Thymus (tissue), 11 donors: ENCODE results near the gene CDHR2. TPM values are rescaled to one million over a fixed set of nuclear protein-coding genes. Genes with fewer than 3 reads are reported as not detected.

ENCODE experiments used
- DNase-seq, 9 donors: peaks; one replicate each; pipeline ENCODE4 v3.0.0-alpha.2; 2013; ENCODE audit warnings: low spot score in 9 of 9, low read depth in 6 of 9, missing footprints in 1 of 9
- H3K27ac ChIP-seq, 2 donors: one replicate each; pipeline ENCODE4 v1.5.1; 2013; ENCODE audit warnings: control low read depth in 1 of 2, low read depth in 1 of 2, low read length in 1 of 2, mild to moderate bottlenecking in 1 of 2, moderate library complexity in 1 of 2
- H3K27me3 ChIP-seq, 2 donors: one replicate each; pipeline ENCODE4 v1.5.1; 2013; ENCODE audit warnings: low read length in 1 of 2; ENCODE audit not compliant: control insufficient read depth in 2 of 2, insufficient read depth in 1 of 2
- H3K36me3 ChIP-seq, 2 donors: one replicate each; pipeline ENCODE4 v1.5.1; 2013; ENCODE audit warnings: low read length in 1 of 2, mild to moderate bottlenecking in 1 of 2, moderate library complexity in 1 of 2; ENCODE audit not compliant: control insufficient read depth in 2 of 2, insufficient read depth in 2 of 2
- H3K4me1 ChIP-seq, 2 donors: one replicate each; pipeline ENCODE4 v1.5.1; 2013; ENCODE audit warnings: low read length in 2 of 2; ENCODE audit not compliant: control insufficient read depth in 2 of 2, insufficient read depth in 2 of 2
- H3K4me3 ChIP-seq, 2 donors: one replicate each; pipeline ENCODE4 v1.5.1; 2013; ENCODE audit warnings: low read length in 2 of 2, control low read depth in 1 of 2, mild to moderate bottlenecking in 1 of 2
- H3K9me3 ChIP-seq, 2 donors: one replicate each; pipeline ENCODE4 v1.5.1; 2013; ENCODE audit warnings: low read length in 1 of 2, mild to moderate bottlenecking in 1 of 2; ENCODE audit not compliant: control insufficient read depth in 2 of 2, insufficient read depth in 1 of 2
- WGBS: extraction: QIAGEN DNeasy Blood & Tissue Kit; methylation state at CpG from one replicate; pipeline ENCODE4 v1.1.7; 2013; 5-methylcytosine and 5-hydroxymethylcytosine counted together
- polyA plus RNA-seq: library from polyadenylated mRNA; stranded (reverse); fragments of 200-250 nt; gene quantifications from one replicate; pipeline ENCODE4 v1.2.3, GENCODE V29; 2013
- total RNA-seq: library from RNA; stranded (reverse); fragments of 120-200 nt; gene quantifications from one replicate; pipeline ENCODE4 v1.2.4, GENCODE V29; 2013
- donor health status: healthy.

Gene CDHR2
- total and polyA plus RNA-seq, 2 donors: 0.07 to 0.33 TPM

DNA sequence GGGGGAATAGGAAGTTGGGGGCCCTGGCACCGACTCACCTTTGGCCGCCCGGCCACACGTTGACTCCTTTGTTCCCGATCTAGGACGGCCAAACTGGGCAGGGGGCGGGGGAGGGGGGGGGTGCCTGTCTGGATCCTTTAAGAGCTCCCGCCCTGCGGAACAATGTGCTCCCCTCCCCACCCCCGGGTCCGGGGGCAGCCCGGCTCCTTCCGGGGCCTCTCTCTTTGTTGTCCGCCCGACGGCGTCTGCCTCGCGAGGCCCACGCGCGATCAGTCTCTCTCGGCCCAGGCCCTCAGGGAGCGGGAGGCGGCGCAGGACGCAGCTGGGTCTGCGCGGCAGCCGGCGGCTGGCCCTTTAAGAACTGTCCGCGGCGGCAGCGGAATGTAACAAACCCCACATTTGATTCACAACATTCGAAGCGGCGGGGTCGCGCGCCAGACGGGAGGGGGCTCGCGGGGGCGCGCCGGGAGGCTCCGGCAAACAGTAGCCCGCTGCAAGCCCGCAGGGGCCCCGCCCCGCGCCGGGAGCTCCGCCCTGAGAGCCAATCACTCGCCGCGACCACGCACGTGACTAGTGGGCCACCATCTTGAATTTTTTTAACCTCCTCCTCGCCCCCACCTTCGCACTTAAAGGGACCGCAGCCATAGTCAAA is 12.1 kb upstream of the CDHR2 start, which contains the start of gene RNF44:
Gene RNF44 (minus strand): TSS at position 501 of the 652 bp plus-strand sequence. CDS start 4,930 bp downstream, outside the sequence.
- peaks cover 0 to 5% of the 10 kb centered on the region in 2 donors for H3K9me3 ChIP-seq
- peaks cover 40 to 72% of the 10 kb centered on the region in 2 donors for H3K4me1 ChIP-seq
- peak within 1 kb of the TSS; percentile 85 to 98 for H3K4me3 ChIP-seq
- H3K27me3 ChIP-seq: no peaks in the 10 kb centered on the region
- peak; percentile 94 to 99 (median 97) for DNase-seq
- under 1% methylated on average over 63 of the region's 63 CpGs for WGBS
- peak within 1 kb of the TSS; percentile 99 to 100 for H3K27ac ChIP-seq
- peaks cover 10 to 18% of the 10 kb centered on the region in 2 donors for H3K36me3 ChIP-seq

DNA sequence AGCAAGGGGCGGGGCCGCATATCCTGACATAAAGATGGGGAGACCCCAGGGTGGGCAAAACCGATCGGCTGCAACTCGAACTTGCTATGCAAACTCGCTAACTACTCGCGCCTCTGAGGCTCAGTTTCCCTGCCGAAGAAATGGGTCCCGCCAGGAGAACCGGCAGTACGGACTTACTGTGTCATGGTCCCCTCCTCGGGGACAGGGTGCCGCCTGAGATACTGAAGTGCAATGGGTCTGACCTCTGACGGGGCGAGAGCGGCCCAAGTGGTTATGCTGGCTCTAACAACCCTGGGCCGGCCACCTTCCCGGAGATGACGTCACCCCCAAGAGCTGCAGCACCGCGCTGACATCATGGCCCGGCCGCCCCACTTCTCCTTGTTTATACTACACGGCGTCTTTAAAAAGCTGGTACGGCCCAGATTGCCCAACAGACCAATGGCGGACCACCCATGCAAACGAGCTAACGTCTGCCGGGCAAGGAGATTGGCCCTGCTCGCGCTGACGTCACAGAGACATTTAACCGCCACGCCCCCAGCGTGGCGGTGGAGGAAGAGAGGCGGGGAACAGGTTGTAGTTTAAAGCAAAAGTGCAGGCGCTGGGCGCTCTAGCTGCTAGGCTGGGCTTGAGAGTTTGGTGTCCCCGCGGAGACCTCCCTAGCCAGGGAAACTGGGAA is 11.4 kb upstream of the CDHR2 start:
- Histone ChIP-seq H3K4me1 (peaks cover 40 to 72% of the 10 kb centered on the region in 2 donors), H3K36me3 (peaks cover 7 to 13% of the 10 kb centered on the region in 2 donors), H3K4me3 (peak overlapping the region; percentile 85 to 98), H3K27me3 (no peaks in the 10 kb centered on the region), H3K9me3 (peaks cover 0 to 5% of the 10 kb centered on the region in 2 donors), H3K27ac (peak overlapping the region; percentile 99 to 100)
- DNase-seq: peak; percentile 98 to 100 (median 99)
- WGBS: under 1% methylated on average over 43 of the region's 43 CpGs

DNA sequence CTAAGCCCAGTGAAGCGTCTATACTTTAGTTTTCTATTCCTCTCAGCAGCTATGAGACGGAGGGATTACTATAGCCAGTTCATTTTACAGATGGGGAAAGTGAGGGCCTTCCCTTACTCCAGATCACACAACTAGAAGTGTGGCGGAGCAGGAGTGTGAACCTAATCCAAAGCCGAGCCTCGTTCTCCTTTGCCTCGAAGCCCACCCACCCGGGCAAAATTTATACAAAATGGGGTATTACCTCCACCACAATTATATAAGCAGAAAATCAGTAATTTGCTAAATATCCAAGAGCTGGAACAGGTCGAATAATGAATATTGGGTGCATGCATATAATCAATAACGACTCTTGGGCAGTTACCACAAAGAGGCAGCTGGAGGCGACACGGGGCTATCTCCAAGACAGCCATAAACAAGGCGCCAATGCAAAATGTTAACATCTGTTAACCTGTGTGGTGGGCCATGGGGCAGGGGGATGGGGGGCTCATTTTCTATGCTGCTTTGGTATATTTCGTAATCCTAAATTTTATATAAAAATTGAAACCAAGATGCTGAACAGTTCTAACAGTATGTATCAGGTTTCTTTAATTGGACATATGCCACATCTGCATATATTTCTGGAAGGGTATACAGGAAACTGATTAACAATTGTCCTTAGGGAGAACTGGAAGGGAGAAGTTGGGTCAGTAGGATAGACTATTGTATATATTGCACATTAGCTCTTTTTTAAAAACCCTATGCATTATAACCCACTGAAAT is 10.7 kb upstream of the CDHR2 start:
- no peak for DNase-seq
- H3K36me3 ChIP-seq: peaks cover 3 to 10% of the 10 kb centered on the region in 2 donors
- H3K27me3 ChIP-seq: no peaks in the 10 kb centered on the region
- H3K4me1 ChIP-seq: peaks cover 33 to 65% of the 10 kb centered on the region in 2 donors
- H3K4me3 ChIP-seq: peak overlapping the region; percentile 8 to 85
- H3K9me3 ChIP-seq: peaks cover 0 to 5% of the 10 kb centered on the region in 2 donors
- H3K27ac ChIP-seq: peak overlapping the region; percentile 82 to 100
- WGBS: 51% methylated on average over 13 of the region's 13 CpGs

DNA sequence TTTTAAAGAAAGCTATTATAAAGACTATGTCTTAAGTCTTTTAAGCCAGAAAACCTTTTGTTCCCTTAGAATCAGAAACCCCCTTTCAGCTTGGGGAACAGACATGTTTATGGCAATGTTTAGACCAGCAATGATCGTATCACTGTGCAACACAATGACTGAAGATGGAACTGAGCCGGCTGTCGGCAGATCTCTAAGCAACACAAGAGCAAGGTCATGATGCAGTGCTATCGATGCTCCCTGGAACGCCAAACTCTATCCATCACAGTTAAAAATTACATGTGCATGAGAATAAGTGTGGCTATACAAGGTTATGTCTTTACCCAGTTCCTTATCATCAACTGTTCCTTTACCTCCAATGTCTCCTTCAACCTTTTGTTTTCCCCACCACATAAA is 10.2 kb upstream of the CDHR2 start:
- no peak overlapping the region for H3K4me3 ChIP-seq
- peak overlapping the region in 1 of 2 donors; percentile 100 for H3K27ac ChIP-seq
- no peaks in the 10 kb centered on the region for H3K27me3 ChIP-seq
- peaks cover 0 to 5% of the 10 kb centered on the region in 2 donors for H3K9me3 ChIP-seq
- peaks cover 3 to 10% of the 10 kb centered on the region in 2 donors for H3K36me3 ChIP-seq
- peaks cover 31 to 60% of the 10 kb centered on the region in 2 donors for H3K4me1 ChIP-seq
- no peak for DNase-seq
- WGBS: 95% methylated on average over 5 of the region's 5 CpGs

DNA sequence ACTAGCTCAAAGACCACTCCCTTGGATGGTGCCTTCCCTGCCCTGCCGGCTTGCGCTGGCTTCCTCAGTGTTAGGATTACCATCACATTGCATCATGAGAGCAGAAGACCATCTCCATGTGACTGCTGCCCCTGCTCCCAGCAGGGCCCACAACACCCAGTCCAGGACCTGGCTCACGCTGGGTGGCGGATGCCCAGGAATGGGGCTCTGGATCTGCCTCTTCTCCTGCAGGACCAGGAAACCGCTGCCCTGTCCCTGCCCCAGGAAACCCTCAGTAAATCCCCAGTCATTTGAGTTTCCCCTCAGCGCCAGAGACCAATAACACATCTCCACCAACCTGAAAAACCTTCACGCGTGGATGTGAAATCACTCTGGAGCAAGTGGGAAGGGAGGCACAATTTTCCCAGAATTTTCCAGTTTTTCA is 8.7 kb upstream of the CDHR2 start:
- no peaks in the 10 kb centered on the region for H3K36me3 ChIP-seq
- peak overlapping the region in 1 of 2 donors; percentile 98 for H3K27ac ChIP-seq
- H3K9me3 ChIP-seq: peaks cover 0 to 3% of the 10 kb centered on the region in 2 donors
- peaks cover 32 to 56% of the 10 kb centered on the region in 2 donors for H3K4me1 ChIP-seq
- no peaks in the 10 kb centered on the region for H3K27me3 ChIP-seq
- 97% methylated on average over 8 of the region's 8 CpGs for WGBS
- no peak overlapping the region for H3K4me3 ChIP-seq
- no peak for DNase-seq

DNA sequence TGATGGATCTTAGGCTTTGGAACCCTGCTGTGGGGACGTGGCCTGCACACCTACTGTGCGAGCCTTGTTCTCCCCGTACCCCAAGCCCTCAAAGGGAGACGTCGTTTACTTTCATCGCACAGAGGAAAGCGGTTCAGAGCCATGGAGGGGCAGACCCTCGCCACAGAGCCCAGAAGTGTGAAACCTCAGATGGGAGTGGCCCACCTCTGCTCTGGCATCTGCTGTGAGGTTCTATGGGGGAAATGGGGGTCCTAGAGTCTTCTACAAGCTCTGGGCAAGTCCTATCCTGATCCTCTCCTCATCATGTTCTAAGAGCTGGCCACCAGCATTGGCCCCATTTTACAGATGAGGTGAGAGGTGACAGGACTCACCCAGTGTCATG is 8.2 kb upstream of the CDHR2 start:
- no peaks in the 10 kb centered on the region for H3K36me3 ChIP-seq
- H3K27ac ChIP-seq: peak overlapping the region; percentile 94 to 98
- peaks cover 0 to 3% of the 10 kb centered on the region in 2 donors for H3K9me3 ChIP-seq
- H3K27me3 ChIP-seq: no peaks in the 10 kb centered on the region
- peak in 3 of 9 donors; percentile 33 to 73 (median 50) for DNase-seq
- H3K4me3 ChIP-seq: peak overlapping the region in 1 of 2 donors; percentile 67
- 28% methylated on average over 8 of the region's 8 CpGs for WGBS
- peaks cover 32 to 56% of the 10 kb centered on the region in 2 donors for H3K4me1 ChIP-seq

DNA sequence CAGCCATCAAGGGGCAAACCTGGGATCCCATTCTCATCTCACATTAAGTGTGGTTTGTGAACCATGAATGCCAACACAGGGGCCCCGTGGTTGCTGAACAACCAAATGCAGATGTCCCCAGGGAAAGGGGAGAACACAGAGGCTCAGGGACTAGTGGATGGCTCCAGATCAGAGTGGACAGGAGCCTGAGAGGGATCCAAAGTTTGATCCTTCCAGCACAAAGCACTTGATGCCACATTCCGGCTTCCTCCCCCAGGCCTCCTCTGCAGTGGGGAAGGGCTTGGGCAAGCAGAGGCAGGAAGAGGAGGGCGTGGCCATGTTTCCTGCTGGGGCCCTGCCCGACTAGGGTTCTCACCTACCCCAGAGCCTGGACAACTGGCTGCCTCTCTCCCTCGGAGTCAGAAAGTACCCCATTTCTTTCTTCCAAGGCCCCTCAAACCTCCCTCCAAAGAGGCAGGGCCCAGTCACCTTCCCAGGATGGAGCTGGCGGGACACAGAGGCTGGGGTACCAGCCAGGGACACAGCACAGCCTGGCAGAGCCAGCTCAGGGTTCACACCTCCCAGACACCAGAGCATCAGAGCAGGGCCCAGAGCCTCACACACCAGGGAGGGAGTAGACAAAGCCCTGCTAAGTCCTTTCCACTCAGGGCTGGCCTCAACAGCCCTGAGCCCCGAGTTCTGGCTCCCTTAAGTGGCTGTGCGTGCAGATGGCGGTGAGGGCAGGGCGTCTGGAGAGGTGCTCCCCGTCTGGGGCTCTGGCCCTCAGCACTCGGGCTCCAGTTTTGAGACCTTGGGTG is 7.6 kb upstream of the CDHR2 start:
- no peaks in the 10 kb centered on the region for H3K9me3 ChIP-seq
- H3K36me3 ChIP-seq: no peaks in the 10 kb centered on the region
- no peaks in the 10 kb centered on the region for H3K27me3 ChIP-seq
- peak overlapping the region; percentile 94 to 98 for H3K27ac ChIP-seq
- H3K4me1 ChIP-seq: peaks cover 32 to 56% of the 10 kb centered on the region in 2 donors
- DNase-seq: peak in 7 of 9 donors; percentile 66 to 92 (median 80)
- H3K4me3 ChIP-seq: peak overlapping the region; percentile 67 to 70
- 39% methylated on average over 12 of the region's 12 CpGs for WGBS

DNA sequence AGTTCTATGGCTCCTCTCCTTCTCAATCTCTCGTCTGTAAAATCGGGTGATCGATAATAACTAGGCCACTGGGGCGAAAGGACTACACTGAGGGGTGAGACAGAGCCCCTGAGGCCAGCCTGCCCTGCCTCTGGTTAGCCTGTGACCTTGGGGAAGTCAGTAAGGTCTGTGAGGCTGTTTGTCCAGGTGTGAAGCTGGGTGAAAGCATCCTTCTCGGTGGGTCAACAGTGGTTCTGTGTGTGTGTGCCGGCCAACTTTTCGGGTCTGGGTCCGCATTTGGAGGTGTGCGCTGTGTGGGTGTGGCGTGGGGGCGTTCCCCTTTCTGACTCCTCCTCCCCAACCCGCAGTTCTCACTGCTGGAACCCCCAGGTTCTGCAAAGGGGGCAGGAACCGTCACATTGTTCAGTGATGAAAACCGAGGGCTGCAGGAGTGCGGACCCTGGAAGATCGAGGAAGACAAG is 7.0 kb upstream of the CDHR2 start:
- Histone ChIP-seq H3K9me3 (no peaks in the 10 kb centered on the region), H3K4me1 (peaks cover 32 to 56% of the 10 kb centered on the region in 2 donors), H3K36me3 (no peaks in the 10 kb centered on the region), H3K27ac (peak overlapping the region; percentile 94 to 98), H3K27me3 (no peaks in the 10 kb centered on the region), H3K4me3 (peak overlapping the region; percentile 67 to 70)
- DNase-seq: peak in 6 of 9 donors; percentile 63 to 83 (median 67)
- WGBS: 28% methylated on average over 16 of the region's 16 CpGs
